ENCODE data around the gene EEF2.

DNA sequence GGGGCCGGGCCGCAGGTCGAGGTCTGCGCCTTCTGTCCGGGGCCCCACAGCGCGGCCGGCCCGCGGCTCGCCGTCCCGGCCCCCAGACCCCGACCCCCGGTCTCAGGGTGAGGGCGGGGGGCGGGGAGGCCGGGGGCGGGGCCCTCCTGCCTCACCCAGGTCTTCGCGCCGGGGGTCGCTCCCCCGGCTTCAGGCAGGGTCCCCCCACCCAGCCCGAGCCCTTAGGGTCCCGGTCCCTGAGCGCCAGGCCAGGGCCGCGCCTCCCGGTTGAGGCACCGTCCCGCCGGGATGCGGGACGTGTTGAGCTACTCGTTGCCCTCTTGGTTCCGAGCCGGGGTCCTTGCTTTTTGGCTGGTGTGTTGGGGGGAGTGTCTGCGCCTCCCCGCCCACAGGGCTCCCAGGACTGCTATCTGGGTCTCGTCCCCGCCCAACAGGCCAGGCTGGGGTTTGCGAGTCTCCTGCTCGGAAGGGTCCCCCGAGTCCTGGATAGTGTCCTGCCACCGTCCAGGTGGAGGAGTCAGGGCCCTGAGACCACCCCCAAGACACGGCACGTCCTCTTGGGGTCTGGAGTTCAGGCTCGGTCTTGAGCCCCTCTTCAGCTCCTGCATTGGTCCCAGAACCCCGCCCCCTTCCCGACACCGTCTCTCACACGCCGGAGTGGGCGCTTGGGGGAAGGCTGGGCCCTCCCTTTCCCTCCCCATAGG, 22.7 kb upstream of the EEF2 start:
- TF ChIP-seq, protein P1, sequence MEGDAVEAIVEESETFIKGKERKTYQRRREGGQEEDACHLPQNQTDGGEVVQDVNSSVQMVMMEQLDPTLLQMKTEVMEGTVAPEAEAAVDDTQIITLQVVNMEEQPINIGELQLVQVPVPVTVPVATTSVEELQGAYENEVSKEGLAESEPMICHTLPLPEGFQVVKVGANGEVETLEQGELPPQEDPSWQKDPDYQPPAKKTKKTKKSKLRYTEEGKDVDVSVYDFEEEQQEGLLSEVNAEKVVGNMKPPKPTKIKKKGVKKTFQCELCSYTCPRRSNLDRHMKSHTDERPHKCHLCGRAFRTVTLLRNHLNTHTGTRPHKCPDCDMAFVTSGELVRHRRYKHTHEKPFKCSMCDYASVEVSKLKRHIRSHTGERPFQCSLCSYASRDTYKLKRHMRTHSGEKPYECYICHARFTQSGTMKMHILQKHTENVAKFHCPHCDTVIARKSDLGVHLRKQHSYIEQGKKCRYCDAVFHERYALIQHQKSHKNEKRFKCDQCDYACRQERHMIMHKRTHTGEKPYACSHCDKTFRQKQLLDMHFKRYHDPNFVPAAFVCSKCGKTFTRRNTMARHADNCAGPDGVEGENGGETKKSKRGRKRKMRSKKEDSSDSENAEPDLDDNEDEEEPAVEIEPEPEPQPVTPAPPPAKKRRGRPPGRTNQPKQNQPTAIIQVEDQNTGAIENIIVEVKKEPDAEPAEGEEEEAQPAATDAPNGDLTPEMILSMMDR (IDR thresholded peaks at IDR 0.05) = no peak
- TF ChIP-seq POLR2A (IDR thresholded peaks at IDR 0.05) = no peak

Measured in adrenal gland (tissue), 5 donors.